Cardiac fibroblast (primary cell): ENCODE measurements around the gene NOC3L.
A peak's percentile ranks its signal among the peaks of the same experiment; 100 is the strongest.

Experiments
- DNase-seq, 2 donors: peaks; one replicate each; pipeline versions ENCODE4 v3.0.0 to v3.0.0-alpha.2; 2010; ENCODE audit warnings: low read depth in 2 of 2
- H3K4me3 ChIP-seq, 2 donors: replicated peaks in 1 of 2; 1 replicate in 1 of 2; 2 replicates in 1 of 2; pipeline ENCODE4 v1.5.1; 2011; ENCODE audit warnings: low read depth in 2 of 2, low read length in 2 of 2, mild to moderate bottlenecking in 2 of 2, moderate library complexity in 1 of 2
- TF ChIP-seq, protein P1 (sequence below): IDR thresholded peaks from one replicate; pipeline ENCODE4 v1.5.1; 2011; ENCODE audit warnings: low read depth, mild to moderate bottlenecking, low read length, inconsistent platforms

NOC3L gene, protein sequence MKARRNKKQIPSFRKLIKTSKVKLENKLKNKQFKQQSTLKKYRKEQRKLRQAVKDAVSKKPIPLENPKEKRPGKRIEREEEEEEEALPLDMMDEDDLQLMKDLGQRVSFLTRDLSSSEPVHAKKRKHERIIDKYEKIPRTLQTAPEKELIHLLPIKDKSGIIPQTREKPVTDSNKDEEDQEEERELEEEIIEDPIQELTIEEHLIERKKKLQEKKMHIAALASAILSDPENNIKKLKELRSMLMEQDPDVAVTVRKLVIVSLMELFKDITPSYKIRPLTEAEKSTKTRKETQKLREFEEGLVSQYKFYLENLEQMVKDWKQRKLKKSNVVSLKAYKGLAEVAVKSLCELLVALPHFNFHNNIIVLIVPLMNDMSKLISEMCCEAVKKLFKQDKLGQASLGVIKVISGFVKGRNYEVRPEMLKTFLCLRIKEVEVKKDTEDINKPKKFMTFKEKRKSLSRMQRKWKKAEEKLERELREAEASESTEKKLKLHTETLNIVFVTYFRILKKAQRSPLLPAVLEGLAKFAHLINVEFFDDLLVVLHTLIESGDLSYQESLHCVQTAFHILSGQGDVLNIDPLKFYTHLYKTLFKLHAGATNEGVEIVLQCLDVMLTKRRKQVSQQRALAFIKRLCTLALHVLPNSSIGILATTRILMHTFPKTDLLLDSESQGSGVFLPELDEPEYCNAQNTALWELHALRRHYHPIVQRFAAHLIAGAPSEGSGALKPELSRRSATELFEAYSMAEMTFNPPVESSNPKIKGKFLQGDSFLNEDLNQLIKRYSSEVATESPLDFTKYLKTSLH

DNA sequence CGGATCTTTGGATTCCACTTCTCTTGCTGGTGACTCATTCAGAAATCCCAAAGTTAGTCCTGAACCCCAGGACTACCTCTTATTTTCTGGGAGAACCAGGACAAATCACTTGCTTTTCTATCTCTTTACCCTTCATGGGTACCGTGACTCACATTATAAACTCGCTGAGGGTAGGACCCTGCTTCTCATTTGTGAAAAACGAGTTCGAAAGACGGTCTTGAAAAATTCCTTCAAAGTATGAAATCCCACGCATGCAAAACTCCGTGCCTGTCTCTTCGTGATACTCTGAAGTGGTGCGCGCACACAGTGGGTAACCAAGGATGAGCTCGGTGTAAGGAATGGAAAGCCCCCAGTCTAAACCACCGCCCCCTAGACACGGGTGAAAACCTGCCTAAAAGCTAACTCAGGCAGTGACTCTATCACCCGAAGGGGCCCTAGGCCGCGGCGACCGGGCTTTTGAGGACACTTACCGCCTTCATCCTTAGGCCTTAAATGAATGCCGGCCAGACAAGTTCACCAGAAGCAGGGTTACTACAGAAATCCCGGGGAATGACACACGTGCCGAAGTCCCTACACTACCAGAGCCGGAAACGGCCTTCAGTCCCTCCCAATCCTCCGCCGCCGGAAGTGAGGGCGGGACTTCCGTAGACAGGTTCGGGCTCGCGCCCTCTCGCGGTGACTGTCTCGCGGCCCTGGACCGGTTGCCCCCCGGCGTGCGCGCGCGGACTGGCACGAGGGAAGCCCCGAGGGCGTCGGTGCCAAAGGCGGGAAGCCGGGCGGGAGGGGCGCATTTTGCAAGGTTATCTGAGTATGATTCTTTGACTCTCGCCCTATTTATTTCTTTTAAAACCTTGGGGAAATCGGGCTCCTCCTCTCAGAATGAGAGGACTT, at the start of gene NOC3L:
Gene NOC3L, minus strand, starts transcription at position 580 of the 891 bp plus-strand sequence. Its CDS starts 101 bp downstream, at position 479.
- peak within 1 kb of the TSS; percentile 74 to 88 for H3K4me3 ChIP-seq
- TF ChIP-seq, protein P1, sequence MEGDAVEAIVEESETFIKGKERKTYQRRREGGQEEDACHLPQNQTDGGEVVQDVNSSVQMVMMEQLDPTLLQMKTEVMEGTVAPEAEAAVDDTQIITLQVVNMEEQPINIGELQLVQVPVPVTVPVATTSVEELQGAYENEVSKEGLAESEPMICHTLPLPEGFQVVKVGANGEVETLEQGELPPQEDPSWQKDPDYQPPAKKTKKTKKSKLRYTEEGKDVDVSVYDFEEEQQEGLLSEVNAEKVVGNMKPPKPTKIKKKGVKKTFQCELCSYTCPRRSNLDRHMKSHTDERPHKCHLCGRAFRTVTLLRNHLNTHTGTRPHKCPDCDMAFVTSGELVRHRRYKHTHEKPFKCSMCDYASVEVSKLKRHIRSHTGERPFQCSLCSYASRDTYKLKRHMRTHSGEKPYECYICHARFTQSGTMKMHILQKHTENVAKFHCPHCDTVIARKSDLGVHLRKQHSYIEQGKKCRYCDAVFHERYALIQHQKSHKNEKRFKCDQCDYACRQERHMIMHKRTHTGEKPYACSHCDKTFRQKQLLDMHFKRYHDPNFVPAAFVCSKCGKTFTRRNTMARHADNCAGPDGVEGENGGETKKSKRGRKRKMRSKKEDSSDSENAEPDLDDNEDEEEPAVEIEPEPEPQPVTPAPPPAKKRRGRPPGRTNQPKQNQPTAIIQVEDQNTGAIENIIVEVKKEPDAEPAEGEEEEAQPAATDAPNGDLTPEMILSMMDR, result peak; percentile 48
- DNase-seq, result peak; percentile 94 to 96

DNA sequence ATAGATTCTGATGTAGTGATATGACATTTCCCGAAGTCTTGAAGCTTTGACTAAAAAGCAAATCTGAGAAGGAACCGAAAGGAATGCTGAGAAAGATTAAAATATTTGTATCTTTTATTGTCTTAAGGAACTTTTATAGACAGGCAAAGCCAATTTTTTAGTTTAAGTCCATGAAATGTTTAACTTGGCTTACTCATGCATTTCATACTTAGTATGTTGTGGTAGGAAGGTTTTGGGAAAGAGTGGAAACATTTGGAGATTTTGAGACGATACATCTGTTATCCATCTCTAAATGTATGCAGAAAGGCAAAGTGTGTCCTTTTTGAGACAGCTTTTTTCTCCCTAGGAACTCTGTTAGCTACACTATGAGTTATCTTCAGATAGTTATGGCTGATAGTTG, 49.7 kb upstream of the NOC3L start:
- no peak overlapping the region for H3K4me3 ChIP-seq
- TF ChIP-seq, protein P1, result no peak
- peak; percentile 13 to 27 for DNase-seq

DNA sequence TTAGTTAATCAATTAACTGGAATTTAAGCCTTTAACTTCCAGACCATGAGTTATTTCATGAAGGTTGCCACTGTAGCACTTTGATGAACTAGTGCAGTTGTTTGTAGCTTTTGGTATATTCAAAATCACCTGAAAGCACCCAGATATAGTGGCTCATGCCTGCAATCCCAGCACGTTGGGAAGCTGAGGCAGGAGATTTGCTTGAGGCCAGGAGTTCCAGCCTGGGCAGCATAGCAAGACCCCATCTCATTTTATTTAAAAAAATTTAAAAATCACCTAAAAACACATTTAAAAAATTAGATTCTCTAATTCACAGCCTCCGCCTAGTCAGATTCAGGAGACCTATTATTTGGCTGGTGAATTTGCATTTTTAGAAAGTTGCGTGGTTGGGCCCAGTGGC, 48.6 kb upstream of the NOC3L start:
- DNase-seq, result no peak
- H3K4me3 ChIP-seq, result no peak overlapping the region
- TF ChIP-seq, protein P1, result no peak

DNA sequence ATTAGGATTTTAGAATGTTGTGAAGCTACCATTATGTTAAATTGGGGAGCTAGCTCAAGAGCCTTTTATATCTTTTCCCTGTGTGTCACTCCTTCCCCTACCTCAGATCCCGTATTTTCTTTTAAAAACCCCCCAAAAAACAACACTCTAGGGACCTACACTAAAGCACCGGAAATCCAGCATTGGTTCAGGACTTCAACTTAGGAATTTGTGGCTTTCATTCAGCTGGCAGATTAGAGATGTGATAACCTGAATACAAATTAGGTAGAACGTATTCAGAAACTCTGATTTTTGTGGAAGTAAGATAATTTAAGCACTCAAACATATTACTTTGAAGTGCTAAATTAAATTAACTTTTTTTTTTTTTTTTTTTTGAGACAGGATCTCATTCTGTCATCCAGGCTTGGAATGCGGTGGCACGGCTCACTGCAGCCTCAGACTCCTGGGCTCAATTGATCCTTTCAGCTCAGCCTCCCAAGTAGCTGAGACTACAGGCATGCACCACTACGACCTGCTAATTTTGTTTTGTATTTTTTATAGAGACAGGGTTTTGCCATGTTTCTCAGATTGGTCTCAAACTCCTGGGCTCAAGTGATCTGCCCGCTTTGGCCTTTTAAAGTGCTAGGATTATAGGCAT, 46.4 kb upstream of the NOC3L start:
- TF ChIP-seq, protein P1, result no peak
- H3K4me3 ChIP-seq, result no peak overlapping the region
- DNase-seq, result no peak

DNA sequence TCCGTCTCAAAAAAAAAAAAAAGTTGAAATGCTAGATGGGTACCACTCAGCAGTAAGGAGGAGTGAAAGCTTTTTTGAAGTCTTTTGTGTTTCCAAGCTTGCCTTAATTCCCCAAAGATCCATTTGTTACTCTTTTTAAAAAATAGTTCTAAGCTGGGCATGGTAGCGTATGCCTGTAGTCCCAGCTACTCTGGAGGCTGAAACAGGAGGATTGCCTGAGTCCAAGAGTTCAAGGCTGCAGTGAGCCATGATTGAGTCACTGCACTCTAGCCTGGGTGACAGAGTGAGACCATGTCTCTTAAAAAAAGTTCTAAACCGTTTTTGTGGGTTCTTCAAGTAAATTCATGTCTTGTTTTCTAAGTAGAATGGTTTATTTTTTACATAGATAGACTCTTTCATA, 44.9 kb upstream of the NOC3L start:
- H3K4me3 ChIP-seq, result no peak overlapping the region
- no peak for DNase-seq
- TF ChIP-seq, protein P1, result no peak

DNA sequence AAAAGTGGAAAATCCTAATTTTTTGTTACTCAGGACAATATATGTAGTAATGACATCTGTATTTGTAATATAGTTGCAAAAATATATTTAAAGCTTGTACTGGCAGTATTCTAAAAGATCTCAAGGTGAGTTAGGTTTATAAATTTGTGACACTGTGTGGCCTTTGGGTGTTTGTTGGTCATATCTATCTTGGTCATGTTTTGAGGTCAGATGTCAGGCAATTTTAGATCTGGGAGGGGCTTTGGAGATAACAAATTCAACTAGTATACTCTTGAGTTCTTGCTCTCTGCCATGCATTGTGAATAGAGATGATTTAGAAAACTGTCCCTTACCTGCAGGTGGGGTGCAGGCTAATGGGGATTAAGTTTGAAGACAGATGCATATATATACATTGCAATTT, 42.7 kb upstream of the NOC3L start:
- H3K4me3 ChIP-seq, result no peak overlapping the region
- TF ChIP-seq, protein P1, result no peak
- no peak for DNase-seq
